Embryonic facial prominence (tissue), 1 donor: ENCODE data around the gene CHRNA5.

Experiments used
- DNase-seq: peaks from one replicate; pipeline ENCODE4 v3.0.0-alpha.2; 2016; ENCODE audit errors: extremely low spot score

The CHRNA5 gene

GRCh38 chr15:78638658-78639314 lies 73.5 kb downstream of the CHRNA5 start:
- DNase-seq: no peak

DNA sequence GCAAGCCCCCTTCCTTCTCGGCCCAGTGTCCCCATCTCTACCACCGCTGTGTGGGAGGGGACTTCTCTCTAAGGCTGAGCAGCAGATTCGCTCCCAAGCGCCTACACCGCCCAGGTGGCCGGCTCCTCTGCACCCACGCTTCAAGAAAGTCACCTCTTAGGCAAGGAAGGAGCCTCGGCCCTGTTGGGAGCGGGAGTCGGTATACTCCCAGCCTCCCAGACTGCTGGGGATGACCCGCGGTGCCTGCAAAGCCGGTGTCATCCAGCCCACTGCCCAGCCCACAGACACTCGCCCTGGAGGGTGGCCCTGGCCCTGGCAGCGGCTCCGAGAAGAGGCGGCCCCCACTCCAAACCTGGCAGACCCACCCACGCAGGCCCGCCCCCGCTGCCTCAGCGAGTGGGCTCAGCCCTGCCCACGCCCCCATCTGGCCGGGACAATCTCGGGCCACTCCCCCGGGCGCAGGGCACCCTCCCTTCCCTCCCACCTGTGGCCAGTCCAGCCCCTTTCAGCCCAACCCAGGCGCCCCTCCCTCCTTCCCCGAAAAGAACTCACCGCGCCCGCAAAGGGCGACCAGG lies 75.3 kb downstream of the CHRNA5 start:
- no peak for DNase-seq

GRCh38 chr15:78641102-78641748 lies 75.9 kb downstream of the CHRNA5 start, which contains the start of gene CHRNB4:
CHRNB4 (minus strand) TSS chr15:78641210; CDS start chr15:78641133, 77 bp downstream.
- no peak for DNase-seq

DNA sequence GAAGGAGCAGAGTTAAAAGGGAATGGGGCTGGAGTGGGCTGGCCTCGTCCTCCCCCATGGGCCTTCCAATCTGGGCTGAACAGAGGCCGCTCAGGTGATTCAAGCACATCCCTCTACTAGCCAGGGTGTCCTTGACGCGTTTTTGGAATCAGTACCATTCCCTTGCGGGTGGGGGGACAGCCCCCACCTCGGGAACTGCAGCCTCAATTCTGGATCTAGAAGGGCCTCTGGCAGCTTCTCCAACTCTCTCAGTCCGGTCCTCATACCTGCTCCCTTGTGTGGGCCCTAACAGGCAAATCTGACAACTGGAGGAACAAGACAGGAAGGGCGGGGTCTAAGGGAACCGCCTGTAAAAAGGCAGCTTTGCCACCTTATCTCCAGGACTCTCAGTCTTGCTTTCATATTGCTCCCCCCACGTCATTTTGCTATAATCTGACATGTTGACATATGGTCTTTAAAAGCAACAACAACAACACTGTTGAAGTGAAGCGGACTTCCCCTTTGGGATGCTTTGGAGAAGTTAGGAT lies 76.5 kb downstream of the CHRNA5 start:
- no peak for DNase-seq

- DNase-seq: no peak
Observed at GRCh38 chr15:78642331-78642730, 77.0 kb downstream of the CHRNA5 start.
